Measurements from ENCODE around the gene RFK.

The RFK gene

GRCh38 chr9:76359365-76359764 lies 34.9 kb downstream of the RFK start:
- Histone ChIP-seq H3K36me3 (ENCODE audit: control insufficient read depth, insufficient read depth, low read length) (no peaks in the 10 kb centered on the region), H3K27me3 (ENCODE audit: control insufficient read depth, insufficient read depth, low read length) (no peaks in the 10 kb centered on the region), H3K4me3 (ENCODE audit: low read length) (no peak overlapping the region), H3K27ac (ENCODE audit: low read depth, low read length) (no peak overlapping the region), H3K4me1 (ENCODE audit: control insufficient read depth, insufficient read depth, low read length) (no peaks in the 10 kb centered on the region), H3K9ac (ENCODE audit: low read length) (no peak overlapping the region)

- no peak overlapping the region for H3K9ac ChIP-seq (ENCODE audit: low read length)
- H3K27ac ChIP-seq (ENCODE audit: low read depth, low read length): no peak overlapping the region
Measured at GRCh38 chr9:76358628-76359280, 35.5 kb downstream of the RFK start.

GRCh38 chr9:76357555-76357954 lies 36.7 kb downstream of the RFK start:
- H3K27ac ChIP-seq (ENCODE audit: low read depth, low read length): no peak overlapping the region
- no peak overlapping the region for H3K9ac ChIP-seq (ENCODE audit: low read length)
- no peak overlapping the region for H3K4me3 ChIP-seq (ENCODE audit: low read length)
- no peaks in the 10 kb centered on the region for H3K27me3 ChIP-seq (ENCODE audit: control insufficient read depth, insufficient read depth, low read length)
- H3K36me3 ChIP-seq (ENCODE audit: control insufficient read depth, insufficient read depth, low read length): no peaks in the 10 kb centered on the region
- H3K4me1 ChIP-seq (ENCODE audit: control insufficient read depth, insufficient read depth, low read length): no peaks in the 10 kb centered on the region

More at GRCh38 chr9:76358628-76359280, 35.5 kb downstream of the RFK start:
- Histone ChIP-seq H3K27me3 (ENCODE audit: control insufficient read depth, insufficient read depth, low read length) (no peaks in the 10 kb centered on the region), H3K4me3 (ENCODE audit: low read length) (no peak overlapping the region), H3K36me3 (ENCODE audit: control insufficient read depth, insufficient read depth, low read length) (no peaks in the 10 kb centered on the region), H3K4me1 (ENCODE audit: control insufficient read depth, insufficient read depth, low read length) (no peaks in the 10 kb centered on the region)

GRCh38 chr9:76355886-76356285 lies 38.3 kb downstream of the RFK start:
- H3K9ac ChIP-seq (ENCODE audit: low read length): no peak overlapping the region
- H3K27me3 ChIP-seq (ENCODE audit: control insufficient read depth, insufficient read depth, low read length): no peaks in the 10 kb centered on the region
- H3K36me3 ChIP-seq (ENCODE audit: control insufficient read depth, insufficient read depth, low read length): no peaks in the 10 kb centered on the region
- H3K27ac ChIP-seq (ENCODE audit: low read depth, low read length): no peak overlapping the region
- H3K4me1 ChIP-seq (ENCODE audit: control insufficient read depth, insufficient read depth, low read length): no peaks in the 10 kb centered on the region
- no peak overlapping the region for H3K4me3 ChIP-seq (ENCODE audit: low read length)

GRCh38 chr9:76354221-76354620 lies 40.0 kb downstream of the RFK start:
- Histone ChIP-seq H3K27ac (ENCODE audit: low read depth, low read length) (no peak overlapping the region), H3K27me3 (ENCODE audit: control insufficient read depth, insufficient read depth, low read length) (no peaks in the 10 kb centered on the region), H3K4me3 (ENCODE audit: low read length) (no peak overlapping the region), H3K9ac (ENCODE audit: low read length) (no peak overlapping the region), H3K4me1 (ENCODE audit: control insufficient read depth, insufficient read depth, low read length) (no peaks in the 10 kb centered on the region), H3K36me3 (ENCODE audit: control insufficient read depth, insufficient read depth, low read length) (no peaks in the 10 kb centered on the region)

- Histone ChIP-seq H3K36me3 (ENCODE audit: control insufficient read depth, insufficient read depth, low read length) (no peaks in the 10 kb centered on the region), H3K27ac (ENCODE audit: low read depth, low read length) (no peak overlapping the region), H3K9ac (ENCODE audit: low read length) (no peak overlapping the region), H3K4me3 (ENCODE audit: low read length) (no peak overlapping the region), H3K27me3 (ENCODE audit: control insufficient read depth, insufficient read depth, low read length) (no peaks in the 10 kb centered on the region), H3K4me1 (ENCODE audit: control insufficient read depth, insufficient read depth, low read length) (no peaks in the 10 kb centered on the region)
Measured at GRCh38 chr9:76353280-76353679, 40.9 kb downstream of the RFK start.

- H3K9ac ChIP-seq (ENCODE audit: low read length): no peak overlapping the region
- no peaks in the 10 kb centered on the region for H3K27me3 ChIP-seq (ENCODE audit: control insufficient read depth, insufficient read depth, low read length)
- no peak overlapping the region for H3K27ac ChIP-seq (ENCODE audit: low read depth, low read length)
- no peaks in the 10 kb centered on the region for H3K36me3 ChIP-seq (ENCODE audit: control insufficient read depth, insufficient read depth, low read length)
- H3K4me3 ChIP-seq (ENCODE audit: low read length): no peak overlapping the region
- no peaks in the 10 kb centered on the region for H3K4me1 ChIP-seq (ENCODE audit: control insufficient read depth, insufficient read depth, low read length)
Measured at GRCh38 chr9:76352026-76352620, 42.1 kb downstream of the RFK start.

GRCh38 chr9:76351006-76351405 lies 43.2 kb downstream of the RFK start:
- H3K27me3 ChIP-seq (ENCODE audit: control insufficient read depth, insufficient read depth, low read length): no peaks in the 10 kb centered on the region
- no peak overlapping the region for H3K9ac ChIP-seq (ENCODE audit: low read length)
- no peaks in the 10 kb centered on the region for H3K4me1 ChIP-seq (ENCODE audit: control insufficient read depth, insufficient read depth, low read length)
- H3K4me3 ChIP-seq (ENCODE audit: low read length): no peak overlapping the region
- H3K36me3 ChIP-seq (ENCODE audit: control insufficient read depth, insufficient read depth, low read length): no peaks in the 10 kb centered on the region
- H3K27ac ChIP-seq (ENCODE audit: low read depth, low read length): no peak overlapping the region

- H3K9ac ChIP-seq (ENCODE audit: low read length): no peak overlapping the region
- H3K27me3 ChIP-seq (ENCODE audit: control insufficient read depth, insufficient read depth, low read length): no peaks in the 10 kb centered on the region
- no peak overlapping the region for H3K27ac ChIP-seq (ENCODE audit: low read depth, low read length)
- H3K4me1 ChIP-seq (ENCODE audit: control insufficient read depth, insufficient read depth, low read length): no peaks in the 10 kb centered on the region
- no peaks in the 10 kb centered on the region for H3K36me3 ChIP-seq (ENCODE audit: control insufficient read depth, insufficient read depth, low read length)
- no peak overlapping the region for H3K4me3 ChIP-seq (ENCODE audit: low read length)
Measured at GRCh38 chr9:76349865-76350264, 44.4 kb downstream of the RFK start.

- Histone ChIP-seq H3K27ac (ENCODE audit: low read depth, low read length) (no peak overlapping the region), H3K9ac (ENCODE audit: low read length) (no peak overlapping the region), H3K27me3 (ENCODE audit: control insufficient read depth, insufficient read depth, low read length) (no peaks in the 10 kb centered on the region), H3K36me3 (ENCODE audit: control insufficient read depth, insufficient read depth, low read length) (no peaks in the 10 kb centered on the region), H3K4me1 (ENCODE audit: control insufficient read depth, insufficient read depth, low read length) (no peaks in the 10 kb centered on the region), H3K4me3 (ENCODE audit: low read length) (no peak overlapping the region)
Measured at GRCh38 chr9:76342858-76343257, 51.4 kb downstream of the RFK start.

GRCh38 chr9:76342201-76342600 lies 52.0 kb downstream of the RFK start:
- Histone ChIP-seq H3K27me3 (ENCODE audit: control insufficient read depth, insufficient read depth, low read length) (no peaks in the 10 kb centered on the region), H3K9ac (ENCODE audit: low read length) (no peak overlapping the region), H3K27ac (ENCODE audit: low read depth, low read length) (no peak overlapping the region), H3K36me3 (ENCODE audit: control insufficient read depth, insufficient read depth, low read length) (no peaks in the 10 kb centered on the region), H3K4me3 (ENCODE audit: low read length) (no peak overlapping the region), H3K4me1 (ENCODE audit: control insufficient read depth, insufficient read depth, low read length) (no peaks in the 10 kb centered on the region)

- Histone ChIP-seq H3K27me3 (ENCODE audit: control insufficient read depth, insufficient read depth, low read length) (no peaks in the 10 kb centered on the region), H3K4me3 (ENCODE audit: low read length) (no peak overlapping the region), H3K4me1 (ENCODE audit: control insufficient read depth, insufficient read depth, low read length) (no peaks in the 10 kb centered on the region), H3K36me3 (ENCODE audit: control insufficient read depth, insufficient read depth, low read length) (no peaks in the 10 kb centered on the region), H3K27ac (ENCODE audit: low read depth, low read length) (no peak overlapping the region), H3K9ac (ENCODE audit: low read length) (no peak overlapping the region)
Measured at GRCh38 chr9:76341616-76342015, 52.6 kb downstream of the RFK start.

- no peaks in the 10 kb centered on the region for H3K36me3 ChIP-seq (ENCODE audit: control insufficient read depth, insufficient read depth, low read length)
- no peaks in the 10 kb centered on the region for H3K4me1 ChIP-seq (ENCODE audit: control insufficient read depth, insufficient read depth, low read length)
- H3K4me3 ChIP-seq (ENCODE audit: low read length): no peak overlapping the region
- no peak overlapping the region for H3K9ac ChIP-seq (ENCODE audit: low read length)
- no peak overlapping the region for H3K27ac ChIP-seq (ENCODE audit: low read depth, low read length)
- no peaks in the 10 kb centered on the region for H3K27me3 ChIP-seq (ENCODE audit: control insufficient read depth, insufficient read depth, low read length)
Measured at GRCh38 chr9:76338418-76338817, 55.8 kb downstream of the RFK start.
